HUES64 (cell line): Measurements from ENCODE around the gene ACP1.
A peak's percentile ranks its signal among the peaks of the same experiment; 100 is the strongest.

Experiments
- H3K27ac ChIP-seq: 2 replicates; pipeline ENCODE4 v1.7.0; 2013; ENCODE audit warnings: low read depth, low read length, inconsistent platforms
- H3K27me3 ChIP-seq: 2 replicates; pipeline ENCODE4 v1.6.1; 2013; ENCODE audit warnings: mild to moderate bottlenecking, low read length; ENCODE audit not compliant: insufficient read depth
- H3K36me3 ChIP-seq: 2 replicates; pipeline ENCODE4 v1.6.1; 2013; ENCODE audit warnings: mild to moderate bottlenecking, low read length; ENCODE audit not compliant: insufficient read depth
- H3K4me1 ChIP-seq: 2 replicates; pipeline ENCODE4 v1.6.1; 2013; ENCODE audit warnings: mild to moderate bottlenecking, low read length, moderate library complexity; ENCODE audit not compliant: insufficient read depth
- H3K4me3 ChIP-seq: 2 replicates; pipeline ENCODE4 v1.5.1; 2013; ENCODE audit warnings: mild to moderate bottlenecking, low read length, moderate library complexity
- H3K9ac ChIP-seq: 2 replicates; pipeline ENCODE4 v1.6.1; 2013; ENCODE audit warnings: mild to moderate bottlenecking, low read depth, low read length
- H3K9me3 ChIP-seq: 2 replicates; pipeline ENCODE4 v1.6.1; 2013; ENCODE audit warnings: low read depth, low read length; ENCODE audit not compliant: insufficient read depth
- WGBS: fragments of 150-250, 120-280 bp; methylation state at CpG from one replicate; pipeline ENCODE4 v1.1.7; 2013; ENCODE audit warnings: missing lambda C conversion rate; 5-methylcytosine and 5-hydroxymethylcytosine counted together

Gene ACP1

GRCh38 chr2:281381-281780, 16.6 kb downstream of the ACP1 start:
- Histone ChIP-seq H3K27ac (no peak overlapping the region), H3K9me3 (no peaks in the 10 kb centered on the region), H3K36me3 (peaks cover 61% of the 10 kb centered on the region), H3K4me1 (peaks cover 35% of the 10 kb centered on the region), H3K27me3 (peaks cover 24% of the 10 kb centered on the region), H3K4me3 (no peak overlapping the region), H3K9ac (no peak overlapping the region)
- 98% methylated on average over 9 of the region's 9 CpGs for WGBS

DNA sequence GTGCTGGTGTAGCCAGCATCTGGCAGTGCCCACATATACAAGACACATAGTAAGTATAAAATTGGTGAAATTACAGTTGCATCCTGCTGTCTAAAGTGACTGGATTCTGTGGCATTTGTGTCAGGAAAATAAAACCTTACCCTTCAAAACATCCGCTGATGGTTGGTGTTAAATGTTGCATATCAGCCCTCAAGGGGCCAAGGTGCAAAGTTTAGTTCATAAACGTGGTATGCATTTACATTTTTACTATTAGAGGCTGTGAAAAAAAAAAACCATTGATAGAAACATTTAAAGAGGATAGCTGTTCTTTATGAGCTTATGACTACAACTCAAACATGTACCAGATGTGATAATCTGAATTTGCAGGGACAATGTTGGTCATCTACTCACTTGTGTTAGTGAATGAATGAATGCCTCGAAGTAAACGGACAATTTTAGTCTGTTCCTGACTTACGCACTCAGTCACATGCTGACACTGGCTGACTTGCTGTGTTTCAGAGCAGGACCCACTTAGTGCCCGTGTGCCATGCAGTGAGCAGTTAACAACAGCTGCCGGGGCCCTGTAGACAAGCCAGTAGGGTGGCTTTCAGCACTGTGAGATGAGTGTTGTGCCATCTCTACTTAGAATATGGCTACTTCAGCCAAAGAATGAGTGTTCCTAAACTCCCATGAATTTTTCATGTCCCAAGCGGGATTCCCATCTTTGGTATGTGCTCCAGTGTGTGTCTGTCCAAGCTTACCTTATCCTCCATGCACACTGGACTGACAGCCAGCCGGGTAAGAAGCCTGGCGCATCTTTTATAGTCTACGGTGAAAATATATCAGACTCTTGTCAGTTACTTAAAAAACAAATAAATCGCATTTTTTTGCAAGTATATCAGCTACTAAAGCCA, 17.9 kb downstream of the ACP1 start:
- Histone ChIP-seq H3K27me3 (peaks cover 37% of the 10 kb centered on the region), H3K9me3 (no peaks in the 10 kb centered on the region), H3K4me1 (peaks cover 42% of the 10 kb centered on the region), H3K27ac (no peak overlapping the region), H3K36me3 (peaks cover 48% of the 10 kb centered on the region), H3K4me3 (no peak overlapping the region), H3K9ac (no peak overlapping the region)
- 94% methylated on average over 11 of the region's 12 CpGs for WGBS

DNA sequence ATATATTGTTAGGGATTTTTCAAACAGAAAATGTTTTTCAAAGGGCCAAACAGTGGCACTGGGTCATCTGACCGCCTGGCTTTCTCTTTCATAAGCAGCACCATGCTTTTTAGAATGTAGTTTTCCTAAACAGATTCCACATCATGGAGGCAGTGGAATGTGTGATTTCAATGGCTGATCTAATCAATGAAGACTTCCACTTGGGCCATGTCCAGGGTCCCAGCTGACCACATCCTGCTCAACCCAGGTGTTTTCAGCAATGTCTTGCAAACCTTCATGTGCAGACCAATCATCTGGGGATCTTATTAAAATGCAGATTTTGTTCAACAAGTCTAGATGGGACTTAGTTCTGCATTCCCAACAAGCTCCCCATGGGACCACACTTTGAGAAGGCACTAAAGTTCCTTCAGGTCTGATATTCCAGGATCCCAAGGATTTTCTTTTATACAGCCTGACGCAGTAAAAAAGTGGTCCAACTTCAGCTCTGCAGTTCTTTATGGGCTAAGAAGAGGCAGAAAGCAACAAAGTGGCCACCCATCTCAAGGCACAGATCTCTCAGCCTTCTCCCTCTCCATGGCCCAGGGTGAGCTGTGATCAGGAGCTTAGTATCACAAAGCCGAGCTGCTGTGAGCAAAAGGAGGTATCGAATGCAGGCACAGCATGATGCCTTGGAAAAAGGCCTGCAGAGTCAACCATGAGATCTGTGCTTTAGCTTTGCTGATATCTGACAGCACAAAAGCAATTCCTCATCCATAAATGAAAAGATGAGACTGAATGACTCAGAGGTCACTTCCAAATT, 19.4 kb downstream of the ACP1 start:
- H3K4me3 ChIP-seq, result no peak overlapping the region
- H3K9me3 ChIP-seq, result no peaks in the 10 kb centered on the region
- H3K9ac ChIP-seq, result no peak overlapping the region
- 39% methylated on average over 4 of the region's 4 CpGs for WGBS
- H3K4me1 ChIP-seq, result peaks cover 42% of the 10 kb centered on the region
- peaks cover 49% of the 10 kb centered on the region for H3K27me3 ChIP-seq
- H3K36me3 ChIP-seq, result peaks cover 32% of the 10 kb centered on the region
- H3K27ac ChIP-seq, result peak overlapping the region; percentile 10; the same call in 1 of the 2 replicates

DNA sequence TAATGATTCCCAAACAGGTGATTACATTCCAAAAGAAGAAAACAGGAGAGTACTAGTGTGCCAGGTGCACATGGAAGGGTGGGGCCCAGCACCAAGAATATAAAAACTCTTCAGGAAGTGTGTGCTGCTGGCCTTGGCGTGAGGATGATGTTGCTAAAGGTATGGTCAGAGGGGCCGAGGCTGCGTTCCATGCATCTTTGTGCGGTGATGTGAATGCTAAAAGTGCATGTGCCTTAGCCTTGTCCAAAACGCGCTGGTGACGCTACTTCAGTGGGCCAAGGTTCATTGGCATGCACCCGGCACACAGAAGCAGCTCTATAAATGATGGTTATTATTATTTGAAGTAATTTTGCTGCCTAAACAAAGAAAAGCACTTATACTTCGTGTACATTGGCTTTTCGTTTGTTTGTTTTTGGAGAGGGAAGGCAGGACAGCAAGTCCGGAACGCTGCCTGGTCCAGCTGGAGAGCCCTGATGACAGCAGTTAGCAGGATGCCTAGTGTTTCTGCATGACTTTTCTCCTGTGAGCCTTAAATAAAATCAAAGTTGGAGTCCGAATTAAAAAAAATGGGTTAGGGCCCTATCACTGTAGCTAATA, 20.2 kb downstream of the ACP1 start:
- H3K36me3 ChIP-seq, result peaks cover 24% of the 10 kb centered on the region
- H3K27me3 ChIP-seq, result peaks cover 57% of the 10 kb centered on the region
- 61% methylated on average over 13 of the region's 13 CpGs for WGBS
- H3K27ac ChIP-seq, result peak overlapping the region; percentile 14; the same call in 1 of the 2 replicates
- no peaks in the 10 kb centered on the region for H3K9me3 ChIP-seq
- H3K9ac ChIP-seq, result no peak overlapping the region
- no peak overlapping the region for H3K4me3 ChIP-seq
- peaks cover 42% of the 10 kb centered on the region for H3K4me1 ChIP-seq

DNA sequence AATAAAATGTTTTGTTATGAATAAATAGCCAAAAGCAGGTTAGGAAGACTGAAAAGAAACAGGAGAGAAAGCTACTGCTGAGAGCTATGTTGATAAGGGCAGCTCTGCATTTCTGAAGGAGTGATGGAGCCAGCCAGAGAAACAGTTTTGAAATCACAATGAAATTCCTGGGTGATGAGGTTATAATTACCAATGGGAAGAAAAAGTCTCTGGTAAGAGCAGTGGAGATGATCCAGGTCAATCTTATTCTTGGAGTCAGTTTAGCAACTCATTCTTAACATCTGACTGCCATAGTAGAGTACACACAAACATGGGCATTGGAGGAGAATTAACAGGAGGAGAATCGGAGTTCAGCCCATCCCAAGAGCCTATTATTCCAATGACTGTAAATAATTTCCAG, 20.8 kb downstream of the ACP1 start:
- peak overlapping the region; percentile 14; the same call in 1 of the 2 replicates for H3K27ac ChIP-seq
- H3K36me3 ChIP-seq, result peaks cover 19% of the 10 kb centered on the region
- H3K4me3 ChIP-seq, result no peak overlapping the region
- WGBS, result 70% methylated on average over 1 of the region's 1 CpG
- H3K27me3 ChIP-seq, result peaks cover 63% of the 10 kb centered on the region
- H3K9me3 ChIP-seq, result no peaks in the 10 kb centered on the region
- peaks cover 42% of the 10 kb centered on the region for H3K4me1 ChIP-seq
- H3K9ac ChIP-seq, result no peak overlapping the region

DNA sequence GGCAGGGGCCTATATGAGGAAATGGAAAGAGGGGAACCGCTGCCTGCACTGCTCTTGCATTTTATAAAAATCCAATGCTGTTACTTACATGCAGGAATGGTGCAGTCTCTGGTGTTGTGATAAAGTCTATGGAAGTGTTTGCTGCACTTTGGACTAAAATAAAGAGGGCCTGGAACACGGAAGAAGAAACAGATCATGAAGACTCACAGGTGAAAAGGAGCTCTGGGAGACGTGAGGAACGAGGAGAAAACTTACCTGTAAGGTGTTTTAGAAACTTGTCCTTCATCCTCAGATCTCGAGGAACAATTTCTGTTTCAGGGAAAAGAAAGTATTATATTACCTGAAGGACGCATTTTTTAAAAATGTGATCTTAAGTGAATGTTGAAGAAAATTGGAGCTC, 21.3 kb downstream of the ACP1 start:
- Histone ChIP-seq H3K27me3 (peaks cover 68% of the 10 kb centered on the region), H3K4me3 (no peak overlapping the region), H3K27ac (no peak overlapping the region; the same call in 1 of the 2 replicates), H3K9me3 (no peaks in the 10 kb centered on the region), H3K36me3 (peaks cover 14% of the 10 kb centered on the region), H3K9ac (no peak overlapping the region), H3K4me1 (peaks cover 42% of the 10 kb centered on the region)
- WGBS, result 81% methylated on average over 6 of the region's 6 CpGs

- H3K27ac ChIP-seq, result no peak overlapping the region; the same call in 1 of the 2 replicates
- 3% methylated on average over 19 of the region's 20 CpGs for WGBS
- no peaks in the 10 kb centered on the region for H3K9me3 ChIP-seq
- H3K4me3 ChIP-seq, result peak overlapping the region; percentile 50
- peaks cover 76% of the 10 kb centered on the region for H3K27me3 ChIP-seq
- peaks cover 42% of the 10 kb centered on the region for H3K4me1 ChIP-seq
- H3K9ac ChIP-seq, result no peak overlapping the region
- H3K36me3 ChIP-seq, result peaks cover 6% of the 10 kb centered on the region
Observed at GRCh38 chr2:286774-287392, 22.1 kb downstream of the ACP1 start.

DNA sequence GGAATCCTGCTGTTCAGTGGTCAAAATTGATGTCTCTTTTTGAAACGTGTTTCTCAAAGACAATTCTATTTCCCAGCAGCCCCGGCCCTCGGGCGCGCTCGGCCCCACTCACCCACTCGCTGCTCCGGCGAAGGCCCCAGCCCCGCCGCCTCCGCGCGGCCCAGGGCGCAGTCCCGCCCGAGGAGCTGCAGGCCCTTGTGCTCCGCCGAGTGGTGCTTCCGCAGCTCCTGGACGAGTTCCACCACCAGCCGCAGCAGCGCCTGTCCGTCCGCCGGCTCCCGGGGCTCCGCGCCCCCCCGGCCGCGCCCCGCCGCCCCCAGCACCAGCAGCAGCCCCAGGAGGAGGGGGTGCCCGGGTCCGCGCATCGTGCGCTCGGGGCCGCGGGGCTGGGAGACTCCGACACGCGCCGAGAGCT, 22.7 kb downstream of the ACP1 start:
- peaks cover 82% of the 10 kb centered on the region for H3K27me3 ChIP-seq
- no peaks in the 10 kb centered on the region for H3K9me3 ChIP-seq
- peaks cover 42% of the 10 kb centered on the region for H3K4me1 ChIP-seq
- no peak overlapping the region for H3K27ac ChIP-seq
- 0 out of 2 replicates have a peak, but pooled peaks cover under 1% of the 10 kb centered on the region for H3K36me3 ChIP-seq
- peak overlapping the region; percentile 50 for H3K4me3 ChIP-seq
- under 1% methylated on average over 43 of the region's 46 CpGs for WGBS
- H3K9ac ChIP-seq, result no peak overlapping the region

DNA sequence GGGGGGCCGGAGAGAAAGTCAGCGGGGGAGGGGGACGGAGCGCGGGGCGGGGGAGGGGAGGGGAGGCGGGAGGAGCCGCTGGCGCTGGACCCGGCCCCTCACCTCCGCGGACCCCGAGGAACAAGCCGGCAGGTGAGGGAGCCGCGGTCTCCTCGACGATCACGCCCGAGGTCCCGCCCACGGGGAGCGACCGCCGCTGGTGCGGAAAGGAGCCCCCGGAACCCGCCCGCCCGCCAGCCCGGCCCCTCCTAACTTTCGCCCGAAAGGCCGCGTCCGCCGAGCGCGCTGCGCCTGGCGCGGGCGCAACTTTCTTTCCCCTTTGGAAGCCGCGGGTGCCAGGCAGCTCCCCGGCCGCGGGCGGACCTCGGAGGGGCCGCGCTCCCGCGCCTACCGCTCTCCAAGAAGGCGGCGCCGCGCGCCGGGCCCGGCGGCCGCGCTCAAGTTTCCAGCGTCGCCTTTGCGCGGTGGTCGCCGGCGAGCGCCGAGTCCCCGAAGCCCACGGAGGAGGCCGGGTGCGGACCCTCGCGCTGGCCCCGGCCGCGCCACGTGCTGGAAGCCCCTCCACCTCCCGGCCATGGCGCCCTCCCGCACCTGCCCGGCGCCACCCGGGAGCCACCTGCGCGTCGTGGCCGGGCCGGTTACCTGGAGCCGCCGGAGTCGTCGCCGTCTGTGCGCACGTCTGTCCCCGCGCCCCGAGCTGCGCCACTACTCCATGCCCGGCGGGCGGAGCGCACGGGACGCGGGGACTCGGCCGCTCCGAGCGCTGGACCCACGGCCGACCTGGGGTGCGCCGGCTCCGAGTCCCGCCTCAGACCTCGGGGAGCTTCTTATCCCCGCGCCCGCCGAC, 23.4 kb downstream of the ACP1 start, which contains the start of gene ALKAL2:
Gene ALKAL2 (minus strand): TSS at position 181 of the 847 bp plus-strand sequence. CDS start 256 bp downstream, outside the sequence.
- Histone ChIP-seq H3K4me1 (peaks cover 39% of the 10 kb centered on the region), H3K27ac (no peak within 1 kb of the TSS; the same call in 1 of the 2 replicates), H3K4me3 (peak within 1 kb of the TSS; percentile 60), H3K27me3 (peaks cover 86% of the 10 kb centered on the region), H3K9me3 (no peaks in the 10 kb centered on the region), H3K9ac (no peak within 1 kb of the TSS; the same call in 1 of the 2 replicates), H3K36me3 (no peaks in the 10 kb centered on the region)
- WGBS, result under 1% methylated on average over 126 of the region's 128 CpGs
